Panc1 (cell line): ENCODE data around the gene COL13A1.

ENCODE experiments used
- POLR2AphosphoS5 ChIP-seq: IDR thresholded peaks from 2 replicates; pipeline ENCODE4 v1.6.1; 2012; ENCODE audit warnings: mild to moderate bottlenecking, low read depth, low read length, moderate library complexity
- REST ChIP-seq, 2 experiments: IDR thresholded peaks; 2 replicates each; pipeline ENCODE4 v1.6.1; 2011 to 2012; ENCODE audit warnings: low read depth in 2 of 2, control low read depth in 1 of 2, low read length in 1 of 2, mild to moderate bottlenecking in 1 of 2, moderate library complexity in 1 of 2; ENCODE audit not compliant: insufficient read depth in 1 of 2
- SIN3A ChIP-seq: IDR thresholded peaks from 2 replicates; pipeline ENCODE4 v1.6.1; 2012; ENCODE audit warnings: low read depth, mild to moderate bottlenecking, low read length, moderate library complexity, borderline replicate concordance; ENCODE audit not compliant: insufficient read depth
- TCF7L2 ChIP-seq: IDR thresholded peaks from 2 replicates; pipeline ENCODE4 v1.6.1; 2011; ENCODE audit warnings: mild to moderate bottlenecking, low read depth, low read length, inconsistent platforms
- TF ChIP-seq, protein P1 (sequence below): fragments of 450-650 bp; IDR thresholded peaks from 2 replicates; pipeline ENCODE4 v1.5.1; 2017; ENCODE audit warnings: mild to moderate bottlenecking

- TF ChIP-seq, protein P1, sequence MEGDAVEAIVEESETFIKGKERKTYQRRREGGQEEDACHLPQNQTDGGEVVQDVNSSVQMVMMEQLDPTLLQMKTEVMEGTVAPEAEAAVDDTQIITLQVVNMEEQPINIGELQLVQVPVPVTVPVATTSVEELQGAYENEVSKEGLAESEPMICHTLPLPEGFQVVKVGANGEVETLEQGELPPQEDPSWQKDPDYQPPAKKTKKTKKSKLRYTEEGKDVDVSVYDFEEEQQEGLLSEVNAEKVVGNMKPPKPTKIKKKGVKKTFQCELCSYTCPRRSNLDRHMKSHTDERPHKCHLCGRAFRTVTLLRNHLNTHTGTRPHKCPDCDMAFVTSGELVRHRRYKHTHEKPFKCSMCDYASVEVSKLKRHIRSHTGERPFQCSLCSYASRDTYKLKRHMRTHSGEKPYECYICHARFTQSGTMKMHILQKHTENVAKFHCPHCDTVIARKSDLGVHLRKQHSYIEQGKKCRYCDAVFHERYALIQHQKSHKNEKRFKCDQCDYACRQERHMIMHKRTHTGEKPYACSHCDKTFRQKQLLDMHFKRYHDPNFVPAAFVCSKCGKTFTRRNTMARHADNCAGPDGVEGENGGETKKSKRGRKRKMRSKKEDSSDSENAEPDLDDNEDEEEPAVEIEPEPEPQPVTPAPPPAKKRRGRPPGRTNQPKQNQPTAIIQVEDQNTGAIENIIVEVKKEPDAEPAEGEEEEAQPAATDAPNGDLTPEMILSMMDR: no peak
- TF ChIP-seq REST (IDR thresholded peaks at IDR 0.05; ENCODE audit: insufficient read depth in 1 of 2, low read depth in 2 of 2, low read length in 1 of 2) (no peak), SIN3A (no peak), POLR2AphosphoS5 (no peak), TCF7L2 (no peak)
Measured at GRCh38 chr10:69956741-69957230, 155.1 kb downstream of the COL13A1 start.
